ENCODE results near the gene CYP2D6. TPM values are rescaled to one million over a fixed set of nuclear protein-coding genes. Genes with fewer than 3 reads are reported as not detected.
"Not testable (repeated sequence)": the region's sequence is repeated elsewhere in the genome, so short reads cannot be mapped to it uniquely, and the experiment has no call there.

The CYP2D6 gene
- polyA plus RNA-seq, 4 donors, result 1.8 to 15.9 (median 3.7) TPM

- DNase-seq (ENCODE audit: low read depth in 4 of 4, low spot score in 3 of 4), result no peak
Observed at GRCh38 chr22:42160251-42160650, 29.6 kb upstream of the CYP2D6 start.

DNA sequence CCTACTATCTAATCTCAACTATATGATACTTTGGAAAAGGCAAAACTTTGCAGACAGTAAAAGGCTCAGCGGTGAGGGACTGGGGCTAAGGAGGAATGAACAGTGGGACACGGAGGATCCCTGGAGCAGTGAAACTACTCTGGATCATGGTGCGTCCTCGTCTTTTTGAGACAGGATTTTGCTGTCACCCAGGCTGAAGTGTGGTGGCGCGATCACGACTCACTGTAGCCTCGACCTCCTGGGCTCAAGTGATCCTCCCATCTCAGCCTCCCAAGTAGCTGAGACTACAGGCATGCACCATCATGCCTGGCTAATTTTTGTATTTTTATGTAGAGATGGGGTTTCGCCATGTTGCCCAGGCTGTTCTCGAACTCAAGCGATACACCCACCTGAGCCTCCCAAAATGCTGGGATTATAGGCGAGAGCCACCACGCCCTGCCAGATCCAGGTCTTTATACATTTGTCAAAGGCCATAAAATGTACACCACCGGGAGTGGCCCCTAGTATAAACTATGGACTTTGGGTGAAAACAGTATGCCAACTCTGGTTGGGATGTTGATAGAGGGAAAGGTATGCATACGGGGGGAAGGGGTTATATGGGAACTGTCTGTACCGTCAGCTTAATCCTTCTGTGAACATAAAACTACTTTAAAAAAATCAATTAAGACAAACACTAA lies 28.0 kb upstream of the CYP2D6 start:
- no peak for DNase-seq (ENCODE audit: low read depth in 4 of 4, low spot score in 3 of 4)

GRCh38 chr22:42156598-42156997 lies 26.0 kb upstream of the CYP2D6 start:
- DNase-seq (ENCODE audit: low read depth in 4 of 4, low spot score in 3 of 4), result no peak

DNA sequence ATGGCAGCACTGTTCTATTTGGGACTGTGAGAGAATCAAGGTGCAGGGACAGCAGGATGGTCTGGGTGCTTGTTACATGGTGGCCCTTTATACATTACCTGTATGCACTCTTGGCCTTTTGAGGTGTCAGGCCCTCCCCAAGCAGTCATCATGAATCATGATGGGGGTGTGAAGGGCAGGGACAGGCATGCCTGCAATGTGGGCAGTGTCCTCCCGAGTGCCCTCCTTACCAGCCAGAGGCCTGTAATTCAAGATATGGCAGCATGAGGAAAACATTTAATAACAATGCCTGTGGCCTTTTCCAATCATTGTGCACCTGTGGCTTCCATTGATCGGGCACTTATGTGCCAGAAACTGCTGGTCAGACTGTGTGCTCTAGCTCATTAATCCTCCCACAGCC lies 25.5 kb upstream of the CYP2D6 start:
- DNase-seq (ENCODE audit: low read depth in 4 of 4, low spot score in 3 of 4), result no peak

DNA sequence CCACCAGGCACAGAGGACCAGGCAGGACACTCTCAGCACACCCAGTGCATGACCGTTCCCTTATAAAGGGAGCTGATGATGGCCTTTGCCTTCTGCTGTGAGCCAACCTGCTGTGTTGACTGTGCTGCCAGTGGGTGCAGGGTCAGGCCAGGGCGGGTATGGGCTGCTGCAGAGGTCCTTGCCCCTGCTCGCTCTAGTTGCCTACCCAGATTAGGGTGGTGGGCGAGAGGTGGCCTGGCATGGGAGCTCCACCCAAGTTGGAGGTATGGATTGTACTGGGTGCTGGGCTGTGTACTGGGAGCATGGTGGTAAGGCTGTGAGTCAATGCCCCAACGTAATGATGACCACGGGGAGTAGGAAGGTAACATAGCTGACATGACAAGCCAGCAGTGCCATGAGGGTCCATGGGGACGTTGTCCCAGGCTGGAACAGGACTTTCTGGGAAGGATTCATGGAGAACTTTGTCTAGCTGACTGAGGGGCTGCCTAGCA lies 24.5 kb upstream of the CYP2D6 start:
- DNase-seq (ENCODE audit: low read depth in 4 of 4, low spot score in 3 of 4), result no peak

DNA sequence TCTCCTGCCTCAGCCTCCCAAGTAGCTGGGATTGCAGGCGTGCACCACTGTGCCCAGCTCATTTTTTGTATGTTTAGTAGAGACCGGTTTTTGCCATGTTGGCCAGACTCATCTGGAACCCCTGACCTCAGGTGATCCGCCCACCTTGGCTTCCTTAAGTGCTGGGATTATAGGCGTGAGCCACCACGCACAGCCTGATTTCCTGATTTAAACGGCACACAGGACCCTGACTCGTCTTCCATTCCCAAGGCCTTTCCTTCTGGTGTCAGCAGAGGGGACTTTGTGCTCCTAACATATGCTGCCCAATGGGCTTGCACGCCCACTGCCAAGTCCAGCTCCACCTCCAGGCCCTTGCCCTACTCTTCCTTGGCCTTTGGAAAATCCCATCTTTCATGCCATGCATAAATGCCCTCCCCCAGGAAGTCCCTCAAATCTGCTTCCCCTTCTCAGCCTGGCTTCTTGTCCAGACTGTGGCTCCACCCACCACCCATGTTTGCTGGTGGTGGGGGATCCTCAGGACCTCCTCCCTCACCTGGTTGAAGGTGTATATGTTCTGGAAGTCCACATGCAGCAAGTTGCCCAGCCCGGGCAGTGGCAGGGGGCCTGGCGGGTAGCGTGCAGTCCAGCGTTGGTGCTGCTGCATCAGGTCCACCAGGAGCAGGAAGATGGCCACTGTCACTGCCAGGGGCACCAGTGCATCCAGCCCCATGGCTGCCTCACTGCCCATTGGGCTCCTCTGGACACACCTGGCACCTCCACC lies 23.9 kb upstream of the CYP2D6 start:
- DNase-seq (ENCODE audit: low read depth in 4 of 4, low spot score in 3 of 4), result no peak

DNA sequence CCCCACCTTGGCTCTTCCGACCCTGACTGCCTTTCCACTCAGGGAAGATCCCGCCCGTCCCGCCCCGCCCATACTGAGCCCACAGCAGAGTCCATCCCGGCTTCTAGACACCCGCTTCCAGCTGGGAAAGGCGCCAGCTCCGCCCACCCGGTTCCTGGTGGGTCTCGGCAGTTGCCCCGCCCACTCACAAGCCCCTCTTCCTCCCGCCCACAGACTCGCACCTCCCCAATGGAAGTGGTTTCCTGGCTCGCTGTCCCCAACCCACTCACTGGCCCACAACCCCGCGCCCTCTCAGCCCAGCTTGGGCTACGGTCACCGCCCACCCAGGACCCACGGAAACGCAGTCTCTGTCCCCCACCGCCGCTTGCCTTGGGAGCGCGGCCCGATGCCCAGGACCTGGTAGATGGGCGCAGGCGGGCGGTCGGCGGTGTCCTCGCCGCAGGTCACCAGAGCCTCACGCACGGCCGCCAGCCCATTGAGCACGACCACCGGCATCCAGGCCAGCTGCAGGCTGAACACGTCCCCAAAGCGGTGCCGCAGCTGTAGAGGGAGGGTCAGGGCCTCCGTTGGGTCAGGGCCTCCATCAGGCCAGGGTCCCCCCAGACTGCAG lies 22.2 kb upstream of the CYP2D6 start:
- DNase-seq (ENCODE audit: low read depth in 4 of 4, low spot score in 3 of 4), result no peak

DNA sequence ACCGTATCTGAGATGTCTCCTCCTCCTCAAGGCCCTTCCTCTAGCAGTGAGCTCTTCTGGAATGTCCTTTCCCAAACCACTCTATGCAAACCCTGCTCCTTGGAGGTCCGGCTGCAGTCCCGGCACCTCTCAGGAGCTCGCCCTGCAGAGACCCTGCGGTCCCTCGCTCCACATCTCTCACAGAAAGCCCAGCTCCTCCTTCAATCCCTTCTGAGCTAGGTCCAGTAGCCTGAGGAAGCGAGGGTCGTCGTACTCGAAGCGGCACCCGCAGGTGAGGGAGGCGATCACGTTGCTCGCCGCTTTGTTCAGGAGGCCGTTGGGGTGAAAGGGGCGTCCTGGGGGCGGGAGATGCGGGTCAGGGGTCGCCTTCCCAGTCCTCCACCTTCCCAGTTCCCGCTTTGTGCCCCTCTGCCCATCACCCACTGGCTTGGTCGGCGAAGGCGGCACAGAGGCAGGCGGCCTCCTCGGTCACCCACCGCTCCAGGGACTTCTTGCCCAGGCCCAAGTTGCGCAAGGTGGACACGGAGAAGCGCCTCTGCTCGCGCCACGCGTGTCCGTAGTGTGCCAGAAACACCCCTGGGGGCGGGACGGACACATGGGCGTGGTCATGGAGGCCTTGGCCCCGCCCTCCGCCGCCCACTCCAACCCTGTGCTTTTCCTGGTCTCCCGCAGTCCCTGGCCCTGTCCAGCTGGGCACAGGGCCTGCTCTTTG lies 21.5 kb upstream of the CYP2D6 start:
- DNase-seq (ENCODE audit: low read depth in 4 of 4, low spot score in 3 of 4), result no peak

- no peak for DNase-seq (ENCODE audit: low read depth in 4 of 4, low spot score in 3 of 4)
Observed at GRCh38 chr22:42150727-42151590, 20.3 kb upstream of the CYP2D6 start.

DNA sequence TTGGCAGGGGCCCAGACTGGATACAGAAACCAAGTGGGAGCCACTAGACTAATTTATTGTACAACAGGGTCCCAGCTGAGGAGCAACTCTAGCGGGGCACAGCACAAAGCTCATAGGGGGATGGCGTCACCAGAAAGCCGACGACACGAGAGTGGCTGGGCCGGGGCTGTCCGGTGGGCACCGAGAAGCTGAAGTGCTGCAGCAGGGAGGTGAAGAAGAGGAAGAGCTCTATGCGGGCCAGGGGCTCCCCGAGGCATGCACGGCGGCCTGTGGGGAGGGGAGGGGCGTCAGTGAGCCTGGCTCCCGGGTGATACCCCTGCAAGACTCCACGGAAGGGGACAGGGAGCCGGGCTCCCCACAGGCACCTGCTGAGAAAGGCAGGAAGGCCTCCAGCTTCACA lies 19.2 kb upstream of the CYP2D6 start:
- not testable (repeated sequence) for DNase-seq (ENCODE audit: low read depth in 4 of 4, low spot score in 3 of 4)

DNA sequence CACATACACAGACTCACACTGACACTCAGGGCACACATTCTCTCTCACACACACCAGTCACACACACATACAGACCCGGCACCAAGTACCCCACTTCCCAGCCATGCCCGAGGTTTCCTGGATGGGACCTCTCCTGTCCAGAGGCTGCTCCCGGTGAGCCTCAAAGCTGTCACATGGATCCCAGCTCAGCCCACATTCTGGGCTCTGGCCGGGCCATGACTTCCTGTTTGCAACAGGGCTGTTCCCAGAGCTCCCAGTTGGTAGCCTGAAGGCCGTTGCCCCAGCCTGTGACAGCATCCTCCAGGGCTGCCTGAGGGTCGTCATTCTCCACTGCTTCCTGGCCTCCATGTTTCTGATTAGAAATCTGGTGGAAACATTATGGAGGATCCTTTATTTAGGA lies 14.6 kb upstream of the CYP2D6 start:
- DNase-seq (ENCODE audit: low read depth in 4 of 4, low spot score in 3 of 4), result no peak

- not testable (repeated sequence) for DNase-seq (ENCODE audit: low read depth in 4 of 4, low spot score in 3 of 4)
Observed at GRCh38 chr22:42143859-42144822, 13.5 kb upstream of the CYP2D6 start.

DNA sequence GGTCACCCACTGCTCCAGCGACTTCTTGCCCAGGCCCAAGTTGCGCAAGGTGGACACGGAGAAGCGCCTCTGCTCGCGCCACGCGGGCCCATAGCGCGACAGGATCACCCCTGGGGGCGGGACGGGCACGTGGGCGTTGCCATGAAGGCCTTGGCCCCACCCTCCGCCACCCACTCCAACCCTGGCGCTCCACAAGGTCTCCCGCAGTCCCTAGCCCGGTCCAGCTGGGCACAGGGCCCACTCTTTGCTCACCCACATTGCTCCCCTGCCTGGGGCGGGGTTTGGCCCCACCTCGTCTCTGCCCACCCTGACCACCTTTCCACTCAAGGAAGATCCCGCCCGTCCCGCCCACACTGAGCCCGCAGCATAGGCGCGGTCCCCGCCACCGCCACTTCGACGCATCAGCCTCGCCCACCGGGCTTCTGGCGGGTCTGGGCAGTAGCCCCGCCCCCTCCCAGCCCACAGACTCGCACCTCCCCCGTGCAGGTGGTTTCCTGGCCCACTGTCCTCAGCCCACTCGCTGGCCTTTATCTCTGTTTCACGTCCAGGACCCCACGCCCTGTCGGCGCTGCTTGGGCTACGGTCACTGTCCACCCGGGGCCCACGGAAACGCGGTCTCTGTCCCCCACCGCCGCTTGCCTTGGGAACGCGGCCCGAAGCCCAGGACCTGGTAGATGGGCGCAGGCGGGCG lies 12.3 kb upstream of the CYP2D6 start:
- no peak for DNase-seq (ENCODE audit: low read depth in 4 of 4, low spot score in 3 of 4)

- DNase-seq (ENCODE audit: low read depth in 4 of 4, low spot score in 3 of 4), result not testable (repeated sequence)
Observed at GRCh38 chr22:42141307-42142057, 10.9 kb upstream of the CYP2D6 start.

- DNase-seq (ENCODE audit: low read depth in 4 of 4, low spot score in 3 of 4), result not testable (repeated sequence)
Observed at GRCh38 chr22:42140153-42140552, 9.5 kb upstream of the CYP2D6 start.

DNA sequence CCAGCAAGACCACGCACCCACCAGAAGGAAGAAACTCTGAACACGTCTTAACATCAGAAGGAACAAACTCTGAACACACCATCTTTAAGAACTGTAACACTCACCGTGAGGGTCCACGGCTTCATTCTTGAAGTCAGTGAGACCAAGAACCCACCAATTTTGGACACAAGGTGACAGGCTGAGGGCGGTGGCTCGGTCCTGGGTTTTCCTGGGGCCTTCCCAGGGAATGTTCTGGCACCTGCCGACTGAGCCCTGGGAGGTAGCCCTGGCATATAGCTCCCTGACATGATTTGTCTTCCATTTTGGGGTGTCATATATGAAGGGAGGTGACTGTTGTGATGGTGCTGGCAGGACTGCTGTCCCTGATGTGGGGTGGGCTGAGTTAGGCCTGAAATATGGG lies 8.9 kb upstream of the CYP2D6 start:
- not testable (repeated sequence) for DNase-seq (ENCODE audit: low read depth in 4 of 4, low spot score in 3 of 4)

DNA sequence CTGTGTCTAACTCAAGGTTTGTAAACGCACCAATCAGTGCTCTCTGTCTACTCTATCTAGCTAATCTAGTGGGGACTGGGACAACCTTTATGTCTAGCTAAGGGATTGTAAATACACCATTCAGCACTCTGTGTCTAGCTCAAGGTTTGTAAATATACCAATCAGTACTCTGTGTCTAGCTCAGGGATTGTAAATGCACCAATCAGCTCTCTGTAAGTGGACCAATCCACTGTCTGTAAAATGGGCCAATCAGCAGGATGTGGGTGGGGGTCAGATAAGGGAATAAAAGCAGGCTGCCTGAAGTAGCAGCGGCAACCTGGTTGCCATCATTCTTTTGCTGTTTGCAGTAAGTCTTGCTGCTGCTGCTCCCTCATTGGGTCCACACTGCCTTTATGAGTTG lies 8.4 kb upstream of the CYP2D6 start:
- no peak for DNase-seq (ENCODE audit: low read depth in 4 of 4, low spot score in 3 of 4)
